GM19468 (cell line): ENCODE results near the gene BAZ1A.
"Not testable (repeated sequence)": the region's sequence is repeated elsewhere in the genome, so short reads cannot be mapped to it uniquely, and the experiment has no call there.

ENCODE experiments used
- ATAC-seq: cut with Tn5 transposase; IDR thresholded peaks from one replicate; pipeline ENCODE4 v1.9.1; 2021; ENCODE audit warnings: mild to moderate bottlenecking, moderate library complexity, moderate number of reproducible peaks; ENCODE audit not compliant: unreplicated experiment; ENCODE audit errors: extremely low read depth

Gene BAZ1A

DNA sequence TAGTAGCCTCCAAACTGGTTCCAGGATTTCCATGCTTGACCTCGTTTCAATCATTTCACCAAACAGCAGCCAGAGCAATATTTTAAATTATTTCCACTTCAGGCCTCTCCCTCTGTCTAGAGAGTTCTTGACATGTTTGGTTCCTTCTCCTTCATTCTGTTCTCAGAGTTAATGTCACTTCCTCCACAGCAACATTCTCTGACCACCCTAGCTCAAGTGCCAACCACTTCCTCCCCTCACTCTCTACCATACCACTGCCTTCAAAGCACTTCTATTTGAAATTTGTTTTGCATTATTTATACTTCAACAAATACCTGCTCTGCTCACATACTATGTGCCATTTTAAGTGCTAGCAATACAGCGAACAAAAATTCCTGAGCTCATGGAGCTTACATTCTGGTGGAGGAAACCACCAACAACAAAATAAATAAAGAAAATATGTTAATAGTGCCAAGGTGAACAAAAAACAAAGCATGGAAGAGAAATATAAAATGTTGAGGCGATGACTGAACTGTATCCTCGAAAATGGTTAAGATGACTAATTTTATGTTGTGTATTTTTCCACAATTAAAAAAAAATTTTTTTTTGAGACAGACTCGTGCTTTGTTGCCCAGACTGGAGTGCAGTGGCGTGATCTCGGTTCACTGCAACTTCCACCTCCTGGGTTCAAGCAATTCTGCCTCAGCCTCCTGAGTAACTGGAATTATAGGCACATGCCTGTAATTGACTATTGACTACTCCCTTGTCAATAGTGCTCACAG, 17.3 kb downstream of the BAZ1A start:
- no peak for ATAC-seq

DNA sequence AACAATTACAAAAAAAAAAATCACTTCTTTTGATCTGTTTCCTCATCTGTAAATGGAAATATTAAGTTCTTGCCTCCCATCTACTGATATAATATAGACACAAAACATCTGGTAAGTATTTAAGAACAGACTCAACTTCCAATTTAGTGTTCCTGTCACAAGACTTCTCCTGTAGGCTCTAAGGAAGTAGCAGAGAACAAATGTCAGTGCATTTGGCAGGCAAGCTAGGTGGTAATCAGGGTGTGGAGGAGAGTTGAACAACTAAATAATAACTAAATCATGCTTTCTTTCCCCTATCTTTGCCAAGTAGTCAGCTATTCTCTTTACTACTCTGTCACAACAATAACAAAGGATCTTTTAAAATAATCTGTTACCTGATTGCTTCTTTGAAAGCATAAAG, 22.1 kb downstream of the BAZ1A start:
- ATAC-seq, result no peak

- ATAC-seq, result no peak
These were observed 23.8 kb downstream of the BAZ1A start for GRCh38 chr14:34851395-34851794.

GRCh38 chr14:34845869-34846268, 29.3 kb downstream of the BAZ1A start:
- ATAC-seq, result no peak

DNA sequence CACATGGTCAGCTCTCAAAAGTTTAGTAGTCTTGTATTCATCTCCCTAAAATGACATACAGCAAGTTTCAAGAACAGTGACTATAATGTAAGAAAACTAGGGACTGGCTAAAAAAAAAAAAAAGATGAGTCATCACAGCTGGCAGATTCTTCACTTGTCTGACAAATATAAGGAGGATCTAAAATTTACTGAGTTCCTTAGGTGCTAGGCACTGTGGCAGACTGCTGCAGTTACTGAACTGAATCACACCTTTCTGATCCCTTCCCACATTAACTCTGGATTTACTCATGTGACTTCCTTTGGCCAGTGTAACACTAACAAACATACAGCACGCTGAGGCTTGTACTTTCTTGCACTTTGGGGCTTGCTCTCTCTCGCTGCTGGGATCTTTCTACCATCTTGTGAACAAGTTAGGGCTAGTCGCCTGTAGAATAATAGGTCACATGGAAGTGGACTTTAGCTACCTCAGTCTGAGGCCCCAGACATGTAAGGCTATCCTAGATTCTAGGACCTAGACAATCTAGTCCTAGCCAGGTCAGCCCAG, 32.1 kb downstream of the BAZ1A start:
- ATAC-seq, result no peak

DNA sequence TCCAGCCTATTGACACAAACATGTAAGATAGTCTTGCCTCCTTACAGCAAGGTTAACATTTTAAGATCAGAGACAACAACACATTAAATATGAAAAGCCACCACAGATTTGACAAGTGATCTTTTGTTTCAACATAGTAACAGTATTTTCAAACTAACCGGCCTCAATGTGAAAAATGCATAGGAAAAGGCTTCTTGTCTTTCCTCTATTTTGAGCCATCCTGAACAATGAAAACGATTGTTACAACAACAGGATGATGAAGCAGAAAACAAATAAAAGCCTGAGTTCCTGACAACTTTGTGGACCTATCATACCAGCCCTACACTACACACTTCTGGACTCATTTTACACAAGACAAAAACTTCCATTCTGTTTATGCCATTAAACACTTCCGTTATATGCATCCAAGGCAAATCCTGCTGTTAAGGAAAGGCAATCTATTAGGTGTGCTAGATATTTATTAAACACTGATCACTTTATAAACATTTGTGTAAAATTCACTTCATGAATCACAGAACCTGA, 37.3 kb downstream of the BAZ1A start:
- no peak for ATAC-seq

DNA sequence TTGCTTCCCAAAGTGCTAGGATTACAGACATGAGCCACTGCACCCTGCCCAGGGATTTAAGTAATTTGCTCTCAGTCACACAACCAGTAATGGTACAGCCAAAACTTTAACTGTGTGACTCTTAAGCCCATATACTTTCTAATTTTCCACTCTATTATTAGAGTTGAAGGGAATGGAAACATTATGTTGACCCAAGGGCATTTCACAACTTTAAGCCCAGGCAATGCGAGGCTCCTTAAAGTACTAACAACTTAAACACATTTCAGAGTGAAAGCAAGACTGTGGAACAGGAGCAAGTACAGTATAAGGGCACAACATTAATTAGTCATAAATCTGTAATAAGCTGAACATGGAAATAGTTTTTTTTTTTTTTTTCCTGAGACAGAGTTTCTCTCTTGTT, 39.8 kb downstream of the BAZ1A start:
- no peak for ATAC-seq

DNA sequence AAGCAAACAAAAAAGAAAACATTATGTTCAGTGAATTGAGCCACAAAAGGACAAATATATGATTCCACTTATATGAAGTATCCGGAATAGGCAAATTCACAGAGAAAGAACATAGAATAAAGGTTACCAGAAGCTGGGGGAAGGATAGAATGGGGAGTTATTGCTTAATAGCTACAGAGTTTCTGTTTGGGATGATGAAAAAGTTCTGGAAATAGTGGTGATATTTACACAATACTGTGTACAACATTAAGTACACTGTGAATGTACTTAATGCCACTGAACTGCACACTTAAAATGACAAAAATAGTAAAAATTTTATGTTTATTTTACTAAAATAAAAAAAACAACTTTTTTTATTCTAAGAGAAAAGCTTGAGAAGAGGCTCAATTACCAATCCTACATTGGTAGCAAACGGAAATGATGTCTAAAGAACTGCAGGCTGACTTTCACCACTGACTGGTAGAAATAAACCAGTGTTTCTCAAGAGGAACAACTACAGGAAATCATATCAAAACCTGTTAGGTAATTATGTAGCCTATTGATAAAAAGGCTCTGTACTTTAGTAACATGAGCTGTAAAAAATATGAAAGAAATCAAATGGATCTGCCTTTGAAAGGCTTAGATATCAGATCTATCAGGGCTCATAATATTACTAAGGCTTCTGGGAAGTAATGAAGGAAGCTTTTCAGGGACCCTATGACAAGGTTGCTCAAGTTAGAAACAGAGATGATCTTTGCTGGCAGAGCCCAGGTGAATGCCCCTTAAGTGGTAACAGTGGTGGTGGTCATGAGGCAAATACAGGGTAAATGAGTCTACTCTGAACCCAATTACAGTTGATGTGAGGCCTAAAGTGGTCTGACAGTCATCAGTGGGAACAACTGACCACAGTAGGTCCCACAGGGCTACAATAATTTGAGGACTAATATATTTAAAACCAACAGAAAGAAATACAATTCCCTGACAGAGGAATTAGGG, 41.3 kb downstream of the BAZ1A start:
- no peak for ATAC-seq

DNA sequence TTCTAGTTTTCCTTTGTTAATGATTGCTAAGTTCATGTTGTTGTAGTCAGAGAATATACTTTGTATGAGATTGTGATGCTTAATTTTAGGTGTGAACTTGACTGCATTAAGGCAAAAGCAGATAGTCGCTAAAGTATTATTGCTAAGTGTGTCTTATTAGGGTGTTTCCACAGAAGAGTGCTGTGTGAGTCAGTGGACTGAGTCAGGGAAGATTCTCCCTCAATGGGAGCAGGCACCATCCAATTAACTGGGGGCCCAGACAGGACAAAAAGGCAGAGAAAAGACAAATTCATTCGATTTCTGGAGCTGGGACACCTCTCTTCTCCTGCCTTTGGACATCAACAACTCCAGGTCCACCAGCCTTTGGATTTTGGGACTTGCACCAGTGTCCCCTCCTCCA, 48.5 kb downstream of the BAZ1A start:
- ATAC-seq, result no peak

DNA sequence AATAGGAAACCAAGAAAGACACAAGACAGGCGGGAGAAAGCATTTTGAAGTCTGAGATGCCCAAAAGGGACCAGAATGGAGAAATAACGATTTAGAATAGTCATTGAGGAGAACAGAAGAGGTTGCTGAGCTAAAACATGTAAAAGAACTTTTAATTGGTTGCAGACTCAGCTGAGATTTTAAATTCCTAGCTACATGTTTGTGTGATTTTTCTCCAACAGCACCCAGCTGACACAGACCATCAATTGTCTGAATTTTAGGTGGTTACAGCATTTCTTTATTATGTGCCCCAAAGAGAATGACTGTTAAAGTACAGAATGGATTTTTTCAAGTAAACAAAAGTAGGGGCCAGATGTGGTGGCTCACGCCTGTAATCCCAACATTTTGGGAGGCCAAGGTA, 50.3 kb downstream of the BAZ1A start:
- ATAC-seq, result no peak

- no peak for ATAC-seq
These were observed 50.9 kb downstream of the BAZ1A start for GRCh38 chr14:34824256-34824655.

DNA sequence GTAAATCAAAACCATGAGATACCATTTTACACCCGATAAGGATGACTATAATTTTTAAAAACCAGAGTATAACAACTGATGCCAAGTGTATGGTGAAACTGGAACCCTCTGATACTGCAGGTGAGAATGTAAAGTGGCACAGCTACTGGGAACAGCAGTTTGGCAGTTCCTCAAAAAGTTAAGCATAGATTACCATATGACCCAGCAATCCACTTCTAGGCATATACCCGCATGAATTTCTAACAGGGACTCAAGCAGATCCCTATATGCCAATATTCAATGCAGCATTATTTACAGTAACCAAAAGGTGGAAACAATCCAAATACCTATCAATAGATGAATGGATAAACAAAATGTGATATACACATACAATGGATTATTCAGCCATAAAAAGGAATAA, 57.4 kb downstream of the BAZ1A start:
- ATAC-seq, result no peak

DNA sequence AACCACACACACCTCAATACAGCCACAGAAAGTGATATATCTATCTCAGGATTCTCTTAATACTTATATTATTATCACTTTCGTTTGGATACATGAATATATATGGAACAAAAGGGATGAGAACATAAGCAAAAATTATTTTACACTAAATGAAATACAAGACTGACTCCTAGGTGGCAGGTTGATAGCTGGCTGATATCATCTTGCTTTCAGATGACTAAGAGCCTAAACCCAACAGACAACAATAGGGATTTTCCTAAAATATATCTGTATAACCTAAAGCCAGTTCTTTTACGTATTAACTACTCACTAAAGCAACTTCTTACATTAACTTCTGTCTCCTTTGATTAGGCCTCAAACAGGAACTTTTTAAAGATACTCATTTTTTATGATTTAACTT, 65.1 kb downstream of the BAZ1A start:
- ATAC-seq, result no peak

DNA sequence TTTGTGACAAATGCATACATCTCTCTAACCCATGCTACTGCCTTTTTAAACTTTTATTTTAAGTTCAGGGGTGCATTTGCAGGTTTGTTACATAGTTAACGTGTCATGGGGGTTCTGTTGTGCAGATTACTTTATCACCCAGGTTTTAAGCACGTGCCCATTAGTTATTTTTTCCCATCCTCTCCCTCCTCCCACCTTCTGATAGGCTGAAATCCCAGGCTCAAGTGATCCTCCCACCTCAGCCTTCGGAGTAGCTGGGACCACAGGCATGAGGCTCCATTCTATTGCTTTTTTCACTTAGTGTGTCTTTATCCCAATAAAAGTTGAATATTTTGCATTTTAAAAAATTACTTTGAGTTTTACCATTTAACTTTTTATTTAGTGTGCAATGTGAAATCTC, 68.9 kb downstream of the BAZ1A start:
- ATAC-seq, result no peak

- ATAC-seq, result no peak
These were observed 70.2 kb downstream of the BAZ1A start for GRCh38 chr14:34804933-34805332.

- not testable (repeated sequence) for ATAC-seq
These were observed 76.3 kb downstream of the BAZ1A start for GRCh38 chr14:34798861-34799260.

GRCh38 chr14:34797747-34798583, 77.2 kb downstream of the BAZ1A start:
- no peak for ATAC-seq

- no peak for ATAC-seq
These were observed 78.3 kb downstream of the BAZ1A start for GRCh38 chr14:34796902-34797301.

GRCh38 chr14:34794941-34795340, 80.2 kb downstream of the BAZ1A start:
- no peak for ATAC-seq

GRCh38 chr14:34794217-34794616, 80.9 kb downstream of the BAZ1A start:
- ATAC-seq, result no peak
